H1 (cell line): Measurements from ENCODE around the gene GRB7. TPM values are rescaled to one million over a fixed set of nuclear protein-coding genes. Genes with fewer than 3 reads are reported as not detected.

Experiments
- CTCF ChIA-PET: fragments of 300-600 bp; sonication (Branson Sonifier 250); formaldehyde crosslinking; loops from one replicate; lab custom pipeline; 2021; ENCODE audit not compliant: partially characterized antibody; lab: Charles Lee
- POLR2A ChIA-PET: fragments of 300-600 bp; sonication (Branson Sonifier 250); formaldehyde crosslinking; loops from one replicate; lab custom pipeline; 2021; ENCODE audit warnings: inconsistent platforms; ENCODE audit not compliant: partially characterized antibody; lab: Charles Lee
- DNase-seq, 2 experiments: peaks; one replicate each; pipeline versions ENCODE4 v3.0.0 to v3.0.0-alpha.2; 2010 to 2022; ENCODE audit warnings: low spot score in 2 of 2, low read depth in 1 of 2, mixed read lengths in 1 of 2
- FAIRE-seq: peaks from 2 replicates; lab custom pipeline; 2011; peaks lifted over from hg19 to GRCh38; lab: Jason Lieb, UNC
- H2AFZ ChIP-seq: 2 replicates; pipeline ENCODE4 v1.8.1; 2012; ENCODE audit warnings: low read length, inconsistent platforms
- H2AK5ac ChIP-seq: 2 replicates; pipeline ENCODE4 v1.6.1; 2013; ENCODE audit warnings: low read depth, low read length
- H2BK120ac ChIP-seq: replicated peaks from 2 replicates; pipeline ENCODE3; 2013; ENCODE audit warnings: low read depth, low read length, inconsistent platforms
- H2BK12ac ChIP-seq: 2 replicates; pipeline ENCODE4 v1.6.1; 2013; ENCODE audit warnings: low read depth, low read length
- H2BK15ac ChIP-seq: 2 replicates; pipeline ENCODE4 v1.6.1; 2013; ENCODE audit warnings: low read length
- H2BK20ac ChIP-seq: 2 replicates; pipeline ENCODE4 v1.6.1; 2013; ENCODE audit warnings: low read length
- H2BK5ac ChIP-seq: 2 replicates; pipeline ENCODE4 v1.6.1; 2013; ENCODE audit warnings: low read depth, low read length
- H3K14ac ChIP-seq: 2 replicates; pipeline ENCODE4 v1.6.1; 2013; ENCODE audit warnings: inconsistent platforms; ENCODE audit not compliant: insufficient read length
- H3K18ac ChIP-seq: 2 replicates; pipeline ENCODE4 v1.6.1; 2013; ENCODE audit warnings: low read length; ENCODE audit errors: extremely low read depth
- H3K23ac ChIP-seq: 2 replicates; pipeline ENCODE4 v1.6.1; 2013; ENCODE audit warnings: inconsistent platforms; ENCODE audit not compliant: insufficient read length
- H3K23me2 ChIP-seq: 2 replicates; pipeline ENCODE4 v1.6.1; 2013; ENCODE audit warnings: low read depth, low read length
- H3K27ac ChIP-seq: 2 replicates; pipeline ENCODE4 v1.6.1; 2011; ENCODE audit warnings: low read depth, low read length, inconsistent platforms
- H3K27me3 ChIP-seq, 4 experiments: replicated peaks in 1 of 4; 1 replicate in 1 of 4; 2 replicates in 3 of 4; pipeline versions ENCODE4 v1.6.1 to v1.8.1; 2011 to 2013; ENCODE audit warnings: low read length in 3 of 4, mild to moderate bottlenecking in 3 of 4, inconsistent platforms in 2 of 4, mixed read lengths in 2 of 4, moderate library complexity in 1 of 4; ENCODE audit not compliant: control insufficient read depth in 3 of 4, insufficient read depth in 3 of 4; ENCODE audit errors: extremely low read depth in 1 of 4
- H3K36me3 ChIP-seq, 4 experiments: 2 replicates each; pipeline versions ENCODE4 v1.6.1 to v1.8.1; 2011 to 2013; ENCODE audit warnings: mild to moderate bottlenecking in 4 of 4, low read length in 3 of 4, moderate library complexity in 2 of 4, control low read depth in 1 of 4, inconsistent platforms in 1 of 4; ENCODE audit not compliant: insufficient read depth in 4 of 4, control insufficient read depth in 2 of 4
- H3K4ac ChIP-seq: replicated peaks from 2 replicates; pipeline ENCODE3; 2013; ENCODE audit warnings: low read length, low read depth, mixed read lengths, inconsistent platforms; ENCODE audit not compliant: insufficient read length
- H3K4me1 ChIP-seq, 4 experiments: replicated peaks in 1 of 4; 1 replicate in 1 of 4; 2 replicates in 3 of 4; pipeline versions ENCODE4 v1.6.1 to v1.8.1; 2011 to 2013; ENCODE audit warnings: low read length in 3 of 4, inconsistent platforms in 2 of 4, mixed read lengths in 1 of 4; ENCODE audit not compliant: insufficient read depth in 4 of 4, control insufficient read depth in 3 of 4
- H3K4me2 ChIP-seq, 2 experiments: 2 replicates each; pipeline versions ENCODE4 v1.6.1 to v1.8.1; 2011 to 2013; ENCODE audit warnings: low read depth in 2 of 2, low read length in 2 of 2, control low read depth in 1 of 2, inconsistent platforms in 1 of 2, mild to moderate bottlenecking in 1 of 2; ENCODE audit not compliant: insufficient read depth in 1 of 2
- H3K4me3 ChIP-seq, 4 experiments: fragments of 200-600, 300-600 bp in 1 of 4; sonication (generic), shearing (Covaris generic), sonication (Bioruptor Twin) in 1 of 4; 2 replicates each; pipeline versions ENCODE4 v1.5.1 to v1.8.1; 2011 to 2016; ENCODE audit warnings: low read length in 4 of 4, low read depth in 3 of 4, control low read depth in 2 of 4, inconsistent platforms in 2 of 4, mild to moderate bottlenecking in 2 of 4, mixed read lengths in 1 of 4, moderate library complexity in 1 of 4; ENCODE audit not compliant: insufficient read depth in 2 of 4; ENCODE audit errors: extremely low read depth in 1 of 4
- H3K56ac ChIP-seq: replicated peaks from 2 replicates; pipeline ENCODE3; 2013; ENCODE audit warnings: low read depth, mild to moderate bottlenecking, mixed read lengths, low read length, inconsistent platforms; ENCODE audit not compliant: insufficient read length
- H3K79me1 ChIP-seq: 2 replicates; pipeline ENCODE4 v1.6.1; 2013; ENCODE audit warnings: low read depth, low read length, control low read depth
- H3K79me2 ChIP-seq, 2 experiments: 2 replicates each; pipeline versions ENCODE4 v1.6.1 to v1.8.1; 2012 to 2013; ENCODE audit warnings: low read length in 2 of 2, mild to moderate bottlenecking in 2 of 2, inconsistent platforms in 1 of 2; ENCODE audit not compliant: insufficient read depth in 2 of 2, control insufficient read depth in 1 of 2
- H3K9ac ChIP-seq, 4 experiments: replicated peaks in 1 of 4; 1 replicate in 1 of 4; 2 replicates in 3 of 4; pipeline versions ENCODE4 v1.6.1 to v1.8.1; 2011 to 2013; ENCODE audit warnings: low read depth in 3 of 4, low read length in 3 of 4, control low read depth in 2 of 4, mild to moderate bottlenecking in 2 of 4, moderate library complexity in 2 of 4, inconsistent platforms in 1 of 4; ENCODE audit errors: extremely low read depth in 1 of 4
- H3K9me3 ChIP-seq, 2 experiments: 2 replicates each; pipeline versions ENCODE4 v1.6.1 to v1.8.1; 2012 to 2013; ENCODE audit warnings: mild to moderate bottlenecking in 2 of 2, moderate library complexity in 2 of 2, control low read depth in 1 of 2, inconsistent platforms in 1 of 2, low read depth in 1 of 2, low read length in 1 of 2, mixed read lengths in 1 of 2; ENCODE audit not compliant: insufficient read depth in 2 of 2
- H4K20me1 ChIP-seq, 2 experiments: replicated peaks in 1 of 2; 2 replicates each; pipeline versions ENCODE3 to v1.8.1; 2011 to 2013; ENCODE audit warnings: inconsistent platforms in 2 of 2, low read length in 2 of 2, mild to moderate bottlenecking in 1 of 2; ENCODE audit not compliant: insufficient read depth in 2 of 2, control insufficient read depth in 1 of 2
- H4K5ac ChIP-seq: 2 replicates; pipeline ENCODE4 v1.6.1; 2013; ENCODE audit warnings: low read length, low read depth, mixed read lengths, inconsistent platforms; ENCODE audit not compliant: insufficient read length
- H4K8ac ChIP-seq: 2 replicates; pipeline ENCODE4 v1.8.0; 2013; ENCODE audit warnings: mild to moderate bottlenecking, moderate library complexity, low read length, inconsistent platforms; ENCODE audit not compliant: insufficient read depth; ENCODE audit errors: extremely low read depth
- H4K91ac ChIP-seq: replicated peaks from 2 replicates; pipeline ENCODE3; 2013; ENCODE audit warnings: low read length, mixed read lengths, inconsistent platforms; ENCODE audit not compliant: insufficient read length
- CEBPB ChIP-seq: IDR thresholded peaks from 2 replicates; pipeline ENCODE4 v1.6.1; 2012; ENCODE audit warnings: low read depth, low read length
- CHD1 ChIP-seq: IDR thresholded peaks from 2 replicates; pipeline ENCODE4 v1.6.1; 2012; ENCODE audit warnings: low read depth, low read length, improper control_type of control experiment
- CREB1 ChIP-seq: IDR thresholded peaks from 2 replicates; pipeline ENCODE4 v1.6.1; 2012; ENCODE audit warnings: inconsistent platforms
- GABPA ChIP-seq: IDR thresholded peaks from 2 replicates; pipeline ENCODE4 v1.6.1; 2011; ENCODE audit warnings: mild to moderate bottlenecking, low read length, moderate library complexity, borderline replicate concordance; ENCODE audit not compliant: insufficient read depth
- NANOG ChIP-seq: IDR thresholded peaks from 2 replicates; pipeline ENCODE4 v1.6.1; 2011; ENCODE audit warnings: low read length, low read depth, mild to moderate bottlenecking, inconsistent platforms; ENCODE audit not compliant: insufficient read depth, poor library complexity, severe bottlenecking
- RAD21 ChIP-seq, 2 experiments: IDR thresholded peaks in 1 of 2; conservative IDR thresholded peaks in 1 of 2; 2 replicates each; pipeline ENCODE4 v1.6.1; 2011; ENCODE audit warnings: low read depth in 2 of 2, low read length in 2 of 2, improper control_type of control experiment in 1 of 2, inconsistent platforms in 1 of 2, mild to moderate bottlenecking in 1 of 2, moderate library complexity in 1 of 2
- SAP30 ChIP-seq: fragments of 300-600 bp; sonication (generic); IDR thresholded peaks from 2 replicates; pipeline ENCODE4 v1.7.1; 2012; ENCODE audit warnings: low read length, moderate library complexity, mild to moderate bottlenecking, inconsistent platforms; ENCODE audit not compliant: insufficient read depth, insufficient replicate concordance
- SP4 ChIP-seq: IDR thresholded peaks from 2 replicates; pipeline ENCODE4 v1.6.1; 2012; ENCODE audit warnings: low read length, inconsistent platforms
- WGBS, 2 experiments: shearing (Covaris generic) in 1 of 2; methylation state at CpG; one replicate each; pipeline versions ENCODE4 v1.1.6 to v1.1.7; 2013 to 2015; ENCODE audit warnings: low lambda C conversion rate in 2 of 2, mixed read lengths in 2 of 2, inconsistent platforms in 1 of 2, low coverage in 1 of 2, missing lambda C conversion rate in 1 of 2; ENCODE audit not compliant: insufficient replicate concordance in 2 of 2, insufficient coverage in 1 of 2, insufficient read length in 1 of 2; ENCODE audit errors: extremely low coverage in 1 of 2, missing lambda C conversion rate in 1 of 2; 5-methylcytosine and 5-hydroxymethylcytosine counted together
- polyA plus RNA-seq, 7 experiments: library from polyadenylated mRNA; depleted of rRNA in 3 of 7; stranded (reverse) in 5 of 7; unstranded in 2 of 7; fragments of >200 nt in 5 of 7; fragments of 200-250 nt in 2 of 7; gene quantifications; 1 replicate in 5 of 7; 2 replicates in 1 of 7; 4 replicates in 1 of 7; pipeline versions ENCODE4 v1.2.1 to v1.2.3, GENCODE V29; 2011 to 2013; ENCODE audit warnings: missing spikeins in 2 of 7, mixed read lengths in 2 of 7
- total RNA-seq: library from RNA; stranded (reverse); fragmentation: NEBNext Ultra II Directional; extraction: Animal tissue kit (Norgen Biotek cat#: 25700); gene quantifications from 2 replicates; pipeline ENCODE4 v1.2.1, GENCODE V29; 2021

The GRB7 gene
- total and polyA plus RNA-seq, 2 of the 8 experiments (the other 6 are each of a cell fraction or from before 2014, with no cell fraction given) = 32.2 to 41.5 TPM

GRCh38 chr17:39794249-39794970 lies 56.7 kb downstream of the GRB7 start:
- H3K27ac ChIP-seq = no peak overlapping the region
- no peaks in the 10 kb centered on the region for H3K79me2 ChIP-seq
- no peak overlapping the region for H4K8ac ChIP-seq
- no peak overlapping the region for H2BK20ac ChIP-seq
- H3K56ac ChIP-seq = no peak overlapping the region
- H3K18ac ChIP-seq = no peak overlapping the region
- H3K4me3 ChIP-seq = no peak overlapping the region
- ChIA-PET POLR2A (no interaction called here), CTCF (interaction anchor here (0.8 to 1.1 kb wide), 2 partner anchors 9 to 41 kb away, joined by 3 to 5 read pairs; no protein-coding TSS in a partner anchor)
- H2AK5ac ChIP-seq = no peak overlapping the region
- H2AFZ ChIP-seq = no peak overlapping the region; the same call in 1 of the 2 replicates
- no peak overlapping the region for H4K5ac ChIP-seq
- FAIRE-seq (no peak), DNase-seq (no peak)
- H4K91ac ChIP-seq = no peak overlapping the region
- H3K4me2 ChIP-seq = no peak overlapping the region
- no peaks in the 10 kb centered on the region for H4K20me1 ChIP-seq
- no peaks in the 10 kb centered on the region for H3K23me2 ChIP-seq
- H2BK120ac ChIP-seq = no peak overlapping the region
- no peaks in the 10 kb centered on the region for H3K79me1 ChIP-seq
- WGBS, 2 experiments = 91% methylated on average over 2 of the region's 2 CpGs; no CpG with 5 or more reads in 1 of the 2 experiments
- no peak overlapping the region for H3K14ac ChIP-seq
- H3K36me3 ChIP-seq = no peaks in the 10 kb centered on the region
- H2BK5ac ChIP-seq = no peak overlapping the region
- H3K4me1 ChIP-seq = peaks cover 0 to 4% (median 0%) of the 10 kb centered on the region in 4 experiments; a peak in 2 of 7 replicates
- H3K23ac ChIP-seq = no peak overlapping the region
- no peaks in the 10 kb centered on the region for H3K27me3 ChIP-seq
- no peak overlapping the region for H2BK12ac ChIP-seq
- no peak for TF ChIP-seq SAP30
- TF ChIP-seq NANOG = no peak
- no peak for TF ChIP-seq CREB1
- TF ChIP-seq CEBPB = no peak
- TF ChIP-seq SP4 = no peak
- TF ChIP-seq GABPA = no peak
- TF ChIP-seq RAD21 (IDR thresholded peaks at IDR 0.05 in 1 of 2, conservative IDR thresholded peaks at IDR 0.05 in 1 of 2; ENCODE audit: low read depth in 2 of 2, low read length in 2 of 2) = no peak
- TF ChIP-seq CHD1 = no peak
- no peak overlapping the region for H3K4ac ChIP-seq
- no peak overlapping the region for H2BK15ac ChIP-seq
- no peaks in the 10 kb centered on the region for H3K9me3 ChIP-seq
- H3K9ac ChIP-seq = no peak overlapping the region
